Dedifferentiated amniotic fluid mesenchymal stem cell (primary cell): ENCODE data around the gene ITGA8.
A peak's percentile ranks its signal among the peaks of the same experiment; 100 is the strongest.
"Not testable (repeated sequence)": the region's sequence is repeated elsewhere in the genome, so short reads cannot be mapped to it uniquely, and the experiment has no call there.

ENCODE experiments used
- DNase-seq: peaks from one replicate; pipeline ENCODE4 v3.0.0-alpha.2; 2016; ENCODE audit errors: extremely low spot score

ITGA8 gene

DNA sequence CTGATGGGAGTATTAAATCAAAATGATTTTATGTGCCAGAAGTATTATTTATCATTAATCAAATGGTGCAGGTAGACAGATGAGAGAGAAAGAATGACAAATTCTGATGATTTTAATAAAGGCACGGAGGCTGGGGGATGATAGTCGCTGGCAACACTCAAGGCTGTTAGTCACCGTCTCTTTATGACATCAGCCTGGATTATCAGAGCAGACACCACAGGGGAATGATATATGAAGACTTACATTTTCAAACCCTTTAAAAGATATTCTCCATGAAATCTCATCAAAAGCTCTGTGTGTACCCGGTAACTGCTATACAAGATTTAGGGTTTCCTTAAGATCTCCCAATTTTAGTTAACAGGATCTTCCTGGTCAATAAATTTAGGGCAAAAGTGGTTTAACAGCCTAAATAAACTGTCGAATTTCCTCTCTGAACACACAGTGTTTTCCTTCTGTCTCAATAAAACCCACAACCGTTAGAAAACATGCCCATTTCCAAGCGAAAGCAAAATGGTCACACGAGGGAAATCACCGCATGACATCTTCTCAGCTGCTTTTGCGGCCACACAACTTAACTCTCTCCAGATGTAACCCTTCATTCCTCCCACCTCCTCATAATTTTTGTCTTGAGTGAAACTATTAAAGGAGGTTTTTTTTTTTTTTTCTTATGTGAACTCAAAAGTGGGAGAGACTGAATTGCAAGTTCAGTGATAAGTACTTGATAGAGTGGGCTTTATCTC is 215.5 kb downstream of the ITGA8 start:
- DNase-seq, result peak; percentile 39

DNA sequence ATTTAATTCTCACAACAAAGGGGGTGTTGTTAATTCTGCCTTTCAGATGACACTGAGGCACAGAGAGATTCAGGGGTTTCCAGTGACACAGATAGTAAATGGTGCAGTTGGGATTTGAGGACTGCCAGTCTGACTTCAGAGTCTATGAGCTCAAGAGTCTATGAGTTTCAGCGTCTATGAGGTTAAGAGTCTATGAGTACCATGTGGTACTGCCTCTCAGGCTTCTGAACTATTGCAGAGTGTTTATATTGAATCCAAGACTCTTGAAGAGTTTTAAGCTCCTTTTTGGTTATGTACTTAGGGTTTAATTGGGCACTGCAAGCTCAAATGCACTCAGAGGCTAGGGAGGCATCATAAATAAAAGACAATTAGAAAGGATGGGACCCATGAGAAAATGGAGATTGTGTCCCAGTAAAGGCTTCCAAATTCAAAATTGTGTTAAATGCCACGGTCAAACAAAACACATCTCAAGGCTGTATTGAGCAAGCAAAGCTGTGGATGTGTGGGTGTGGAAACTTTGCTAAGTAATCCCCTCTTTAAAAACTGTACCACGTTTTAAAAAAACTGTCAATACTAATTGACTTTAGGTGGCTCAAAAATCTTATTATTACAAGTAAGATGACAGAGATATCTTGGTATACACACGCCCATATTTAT is 224.7 kb downstream of the ITGA8 start:
- no peak for DNase-seq

DNA sequence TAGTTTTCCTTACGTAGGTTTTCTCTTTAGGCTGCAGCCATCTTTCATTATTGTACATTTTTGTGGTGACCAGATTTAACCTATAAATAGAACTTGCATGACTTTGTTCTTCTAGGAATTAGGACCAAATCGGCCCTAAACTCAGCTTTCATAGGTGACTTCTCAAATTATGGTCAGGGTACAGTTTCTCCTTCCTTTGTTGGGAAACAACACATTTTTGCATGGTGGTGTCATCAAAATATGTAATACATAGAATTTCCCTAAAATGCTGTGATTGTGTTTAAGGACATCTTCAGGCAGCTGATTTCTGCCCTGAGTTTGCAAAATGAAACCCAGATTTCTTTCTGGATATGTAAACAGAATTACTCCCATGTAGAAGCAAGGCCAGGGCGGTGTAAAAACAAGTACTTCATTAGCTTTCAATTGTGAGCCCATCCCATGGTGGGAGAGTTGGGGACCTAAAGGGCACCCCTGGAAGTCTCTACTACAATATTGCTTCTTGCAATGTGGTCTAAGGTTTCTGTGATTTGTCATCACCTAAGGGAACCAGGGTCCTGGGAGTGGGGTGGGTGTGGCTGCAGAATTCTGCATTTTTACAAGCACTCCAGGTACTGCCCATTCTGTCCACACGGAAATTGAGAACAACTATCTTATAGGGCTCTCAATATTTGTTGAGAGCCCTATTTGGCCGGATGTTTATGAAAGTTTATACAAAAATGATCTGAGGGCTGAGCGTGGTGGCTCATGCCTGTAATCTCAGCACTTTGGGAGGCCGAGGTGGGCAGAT is 227.7 kb downstream of the ITGA8 start:
- DNase-seq, result peak; percentile 47

DNA sequence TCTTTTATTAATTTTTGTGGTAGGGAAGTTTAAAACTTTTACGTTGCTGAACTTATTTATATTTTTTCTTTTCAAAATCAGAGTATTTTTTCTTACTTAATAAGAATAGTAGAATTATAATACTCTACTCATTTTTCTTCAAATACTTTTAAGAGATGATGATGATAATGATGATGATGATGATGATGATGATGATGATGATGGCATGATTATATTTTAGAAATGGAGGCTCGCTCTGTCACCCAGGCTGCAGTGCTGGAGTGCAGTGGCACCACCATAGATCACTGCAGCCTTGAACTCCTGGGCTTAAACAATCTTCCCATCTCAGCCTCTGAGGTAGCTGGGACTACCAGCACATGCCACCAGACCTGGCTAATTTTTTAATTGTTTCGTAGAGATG is 230.3 kb downstream of the ITGA8 start:
- no peak for DNase-seq

DNA sequence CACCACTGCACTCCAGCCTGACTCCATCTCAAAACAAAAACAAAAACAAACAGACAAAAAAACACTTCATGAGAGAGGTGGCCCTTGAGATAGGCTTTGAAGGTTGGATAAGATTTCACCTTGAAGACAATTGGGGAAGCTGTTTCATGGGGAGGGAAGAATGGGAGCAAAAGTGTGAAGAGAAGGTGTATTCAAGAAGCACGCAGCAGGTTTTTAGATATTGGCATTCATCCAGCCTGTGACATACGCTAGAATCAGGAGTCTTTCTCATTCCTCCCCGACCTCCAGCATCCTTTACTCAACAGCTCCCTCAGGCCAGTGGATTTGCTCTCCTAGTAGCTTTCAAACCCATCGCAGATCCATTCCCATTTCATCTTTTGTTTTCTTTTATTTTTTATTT is 232.3 kb downstream of the ITGA8 start:
- DNase-seq, result no peak

DNA sequence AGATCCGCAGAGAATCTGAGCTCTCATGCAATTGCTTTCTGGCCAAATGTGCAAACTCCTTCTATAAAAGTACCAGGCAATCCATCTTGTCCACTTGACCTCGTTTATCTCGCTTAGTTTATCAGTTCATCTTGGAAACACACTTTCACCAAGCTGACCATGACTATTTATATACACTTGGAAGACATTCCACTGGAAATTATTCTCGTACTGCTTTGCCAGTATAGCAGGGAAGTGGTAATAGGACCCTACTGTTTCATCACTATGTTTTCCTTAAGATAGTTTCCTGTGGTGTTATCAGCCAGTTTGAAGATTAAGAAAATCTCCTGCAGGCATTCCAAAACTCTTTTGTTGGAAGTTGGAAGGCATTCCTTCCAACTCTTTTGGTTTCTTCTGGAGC is 233.3 kb downstream of the ITGA8 start:
- DNase-seq, result peak; percentile 77

DNA sequence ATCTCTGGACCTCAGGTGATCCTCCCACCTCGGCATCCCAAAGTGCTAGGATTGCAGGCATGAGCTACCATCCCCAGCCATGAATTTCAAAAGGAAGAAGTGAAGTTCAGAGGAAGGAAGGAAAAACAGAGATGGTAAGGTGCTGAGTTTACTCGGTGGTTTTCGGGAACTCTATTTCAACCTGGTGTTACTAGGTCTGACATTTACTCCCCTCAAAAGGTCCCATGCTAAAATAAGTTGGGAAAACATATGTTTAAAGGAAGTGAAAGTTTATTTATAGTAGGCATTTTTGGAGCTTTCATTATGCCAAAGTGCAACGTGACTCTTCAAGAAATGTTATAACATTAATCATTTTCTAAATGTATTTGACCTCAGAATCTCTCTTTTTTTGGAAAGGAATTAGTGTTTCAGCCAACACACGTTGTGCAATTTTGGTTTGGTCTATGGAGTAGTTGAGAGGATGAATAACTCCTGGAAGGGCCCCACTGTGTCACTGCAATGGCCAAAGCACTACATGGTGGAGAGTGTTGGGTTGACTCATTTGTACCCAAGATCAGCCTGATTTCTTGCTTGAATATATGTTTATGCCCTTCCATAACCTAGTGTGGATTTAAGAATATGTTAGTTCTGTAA is 233.9 kb downstream of the ITGA8 start:
- DNase-seq, result peak; percentile 91

DNA sequence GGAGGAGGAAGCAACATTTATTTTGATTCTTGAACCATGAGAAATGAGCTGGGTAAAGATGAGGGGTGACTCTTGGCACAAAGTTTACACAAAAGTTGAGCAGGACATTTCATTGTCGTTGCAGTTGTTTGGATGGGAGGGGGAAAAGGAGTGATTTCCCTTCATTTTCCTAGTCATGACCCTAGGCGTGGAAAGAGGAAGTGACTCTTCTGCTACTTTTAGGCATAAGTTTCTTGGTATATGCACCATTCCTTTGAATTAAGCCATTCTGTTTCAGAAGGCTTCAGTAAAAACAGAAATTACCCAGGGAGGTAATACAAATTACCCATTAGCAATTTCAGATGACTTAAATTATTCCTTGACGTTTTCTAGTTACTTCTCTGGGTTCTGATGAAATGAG is 234.7 kb downstream of the ITGA8 start:
- DNase-seq, result no peak

DNA sequence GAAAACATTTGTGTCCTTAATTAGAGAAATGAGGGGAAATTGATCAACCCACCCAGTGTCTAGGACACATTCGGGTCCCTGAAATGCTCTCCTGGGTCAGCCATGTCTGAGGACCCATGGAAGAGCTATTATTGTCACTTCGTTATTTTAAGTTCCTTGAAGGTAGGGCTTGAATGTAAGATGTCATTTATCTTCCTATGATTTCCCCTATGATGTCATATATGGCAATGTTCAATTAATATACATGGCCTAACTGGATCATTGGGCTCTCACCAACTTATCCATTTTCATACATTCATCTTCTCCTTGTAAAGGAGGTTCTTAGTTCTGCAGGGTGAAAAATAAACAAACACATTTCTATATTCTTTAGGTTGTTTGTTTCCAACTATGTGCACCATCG is 235.6 kb downstream of the ITGA8 start:
- DNase-seq, result no peak

DNA sequence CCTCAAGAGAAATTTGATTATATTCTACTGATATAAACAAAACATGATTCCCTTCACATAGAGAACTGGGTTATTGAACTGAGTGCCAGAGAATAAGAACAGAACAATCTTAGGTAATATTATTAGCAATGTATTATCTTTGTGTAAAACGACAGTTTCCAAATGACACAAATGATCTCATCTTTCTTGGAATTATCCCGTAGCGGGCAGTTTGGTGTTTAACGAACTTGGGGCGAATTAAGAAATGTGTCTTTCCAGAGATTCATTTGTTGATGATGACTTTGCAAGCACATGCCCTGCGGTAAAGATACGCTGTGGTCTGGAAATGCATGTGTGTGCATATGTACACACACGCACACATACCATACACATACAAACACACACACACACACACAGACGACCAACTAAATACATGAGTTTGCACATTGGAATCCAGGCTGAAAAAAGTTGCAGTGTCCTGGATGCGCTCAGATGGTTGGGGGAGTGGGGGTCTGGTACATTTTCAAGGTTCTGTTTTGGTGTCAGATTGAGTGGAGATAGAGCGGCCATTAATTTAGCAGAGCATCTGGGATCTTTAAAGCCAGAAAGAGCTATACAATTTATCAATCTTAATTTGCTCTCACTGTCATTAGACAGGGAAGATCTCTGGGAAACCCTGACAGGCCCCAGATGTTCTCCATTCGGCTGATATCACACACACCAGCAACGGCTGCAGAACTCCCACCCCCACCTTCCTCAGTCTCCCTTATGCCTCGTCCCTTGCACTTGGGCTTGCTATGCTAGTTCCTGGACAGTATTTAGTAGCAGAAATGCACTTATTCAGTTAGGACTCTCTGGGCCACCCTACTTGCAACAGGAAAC is 236.3 kb downstream of the ITGA8 start:
- no peak for DNase-seq

DNA sequence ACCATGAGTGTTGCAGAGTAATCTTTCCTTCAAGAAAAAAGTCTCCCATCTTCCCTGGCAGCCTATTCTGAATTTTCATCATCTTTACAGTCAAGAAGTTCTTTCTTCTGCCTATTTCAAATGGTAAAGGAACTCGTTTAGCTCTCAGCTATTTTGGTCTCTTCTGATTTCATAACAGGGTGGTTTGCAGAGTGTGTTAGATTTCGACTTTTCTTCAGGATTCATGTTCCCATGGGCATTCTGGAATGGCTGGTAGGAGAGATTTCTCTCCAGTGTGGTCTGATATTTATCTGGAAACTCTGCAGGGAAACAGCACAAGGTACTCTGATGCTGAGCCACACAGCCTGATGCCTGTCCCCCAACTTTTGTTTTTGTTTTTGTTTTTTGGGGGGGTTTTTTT is 237.6 kb downstream of the ITGA8 start:
- DNase-seq, result peak; percentile 22

DNA sequence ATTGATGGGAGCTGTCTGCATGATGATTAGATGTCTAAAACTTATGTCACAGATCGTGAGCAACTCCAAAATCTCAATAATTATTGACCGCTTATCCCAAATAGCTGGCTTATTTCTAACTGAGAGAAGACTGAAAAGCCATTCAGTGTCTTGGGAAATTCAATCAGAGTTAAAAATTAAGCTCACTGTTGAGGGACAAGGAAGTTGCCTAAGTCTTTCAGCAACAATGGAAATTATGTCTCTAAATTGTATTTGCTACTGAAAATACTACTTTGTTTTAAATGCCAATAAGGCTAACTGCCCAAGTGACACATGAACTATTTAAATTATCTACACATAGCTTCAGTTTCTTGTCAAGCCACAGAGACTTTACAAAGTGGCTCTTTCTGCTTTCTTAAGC is 240.8 kb downstream of the ITGA8 start:
- no peak for DNase-seq

DNA sequence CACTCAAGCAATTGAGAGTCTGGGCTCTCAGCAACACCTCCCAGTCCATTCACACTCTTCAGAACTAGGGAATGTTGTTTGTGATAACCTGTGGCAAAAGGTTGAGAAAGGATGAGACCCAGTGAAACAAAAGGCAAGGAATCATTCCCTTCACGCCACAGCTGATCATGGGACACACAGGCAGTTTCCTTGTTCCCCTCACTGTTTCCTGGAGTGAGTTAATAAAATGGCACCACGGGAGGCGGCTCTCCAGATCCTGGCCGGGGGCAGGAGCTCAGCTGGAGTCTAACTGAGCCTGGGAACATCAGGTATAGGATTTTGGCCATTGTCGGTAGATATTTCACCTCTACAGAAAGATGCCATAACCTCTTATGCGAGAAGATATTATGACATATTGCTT is 241.3 kb downstream of the ITGA8 start:
- no peak for DNase-seq

DNA sequence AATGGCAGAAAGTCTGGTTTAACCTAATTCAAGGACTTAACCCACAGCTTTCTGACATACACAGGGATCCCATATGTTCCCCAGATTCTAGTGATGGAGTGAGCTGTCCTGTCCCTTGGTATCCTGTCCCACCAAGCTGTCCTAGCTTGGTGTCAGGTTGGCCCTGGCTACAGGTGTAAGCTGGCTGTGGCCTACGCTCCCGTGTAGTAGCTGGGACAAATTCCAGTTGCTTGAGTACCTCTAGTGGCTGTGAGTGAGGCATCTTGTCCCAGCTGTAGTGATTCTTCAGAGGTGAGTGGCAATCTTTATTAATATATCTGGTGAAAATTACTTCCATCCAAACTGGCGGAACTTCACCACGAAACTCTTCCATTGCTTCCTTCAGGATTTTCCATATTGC is 243.4 kb downstream of the ITGA8 start:
- DNase-seq, result no peak

DNA sequence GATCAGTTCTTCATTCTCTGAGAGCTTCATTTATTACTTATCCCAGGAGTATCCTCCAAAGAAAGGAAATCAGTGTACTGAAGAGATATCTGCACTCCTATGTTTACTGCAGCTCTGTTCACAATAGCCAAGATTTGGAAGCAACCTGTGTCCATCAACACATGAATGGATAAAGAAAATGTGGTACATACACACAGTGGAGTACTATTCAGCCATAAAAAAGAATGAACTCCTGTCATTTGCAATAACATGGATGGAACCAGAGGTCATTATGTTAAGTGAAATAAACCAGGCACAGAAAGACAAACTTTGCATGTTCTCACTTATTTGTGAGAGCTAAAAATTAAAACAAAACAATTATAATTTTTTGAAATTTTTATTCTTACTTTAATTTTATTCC is 244.3 kb downstream of the ITGA8 start:
- not testable (repeated sequence) for DNase-seq

DNA sequence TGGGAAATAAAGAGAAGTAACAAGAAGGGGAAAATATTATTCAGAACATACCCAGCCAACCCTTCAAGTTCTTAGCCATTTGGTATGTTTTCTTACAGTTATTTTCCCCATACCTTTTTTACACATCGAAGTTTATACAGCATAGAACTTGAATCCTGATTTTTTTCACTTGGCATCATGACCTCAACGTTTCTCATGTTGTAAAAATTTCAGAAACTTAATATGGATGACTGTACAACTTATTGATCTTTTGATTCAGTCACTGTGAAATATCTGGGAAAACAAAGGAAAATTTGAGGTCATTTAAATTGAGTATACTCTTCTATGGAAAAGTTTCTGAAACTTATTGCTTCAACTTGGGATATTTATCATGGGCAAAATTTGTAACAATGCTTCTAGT is 245.1 kb downstream of the ITGA8 start:
- peak; percentile 47 for DNase-seq

DNA sequence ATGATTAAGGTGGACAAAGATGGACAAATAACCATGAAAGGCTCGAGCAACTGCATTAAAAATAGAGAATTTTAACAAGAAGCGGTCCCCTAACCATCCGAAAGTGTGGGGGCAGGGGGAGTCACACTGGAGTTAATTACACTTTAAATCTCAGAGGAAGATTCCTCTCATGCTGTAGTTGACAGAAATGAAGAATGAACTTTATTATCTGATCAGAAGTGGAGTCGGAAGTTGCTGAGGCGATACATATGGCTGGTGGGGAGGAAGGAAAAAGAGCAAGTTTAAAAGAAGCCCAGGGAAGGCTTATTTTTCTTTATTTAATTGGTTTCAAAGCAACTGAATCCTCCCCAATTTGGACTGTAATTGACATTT is 246.3 kb downstream of the ITGA8 start:
- DNase-seq, result no peak

DNA sequence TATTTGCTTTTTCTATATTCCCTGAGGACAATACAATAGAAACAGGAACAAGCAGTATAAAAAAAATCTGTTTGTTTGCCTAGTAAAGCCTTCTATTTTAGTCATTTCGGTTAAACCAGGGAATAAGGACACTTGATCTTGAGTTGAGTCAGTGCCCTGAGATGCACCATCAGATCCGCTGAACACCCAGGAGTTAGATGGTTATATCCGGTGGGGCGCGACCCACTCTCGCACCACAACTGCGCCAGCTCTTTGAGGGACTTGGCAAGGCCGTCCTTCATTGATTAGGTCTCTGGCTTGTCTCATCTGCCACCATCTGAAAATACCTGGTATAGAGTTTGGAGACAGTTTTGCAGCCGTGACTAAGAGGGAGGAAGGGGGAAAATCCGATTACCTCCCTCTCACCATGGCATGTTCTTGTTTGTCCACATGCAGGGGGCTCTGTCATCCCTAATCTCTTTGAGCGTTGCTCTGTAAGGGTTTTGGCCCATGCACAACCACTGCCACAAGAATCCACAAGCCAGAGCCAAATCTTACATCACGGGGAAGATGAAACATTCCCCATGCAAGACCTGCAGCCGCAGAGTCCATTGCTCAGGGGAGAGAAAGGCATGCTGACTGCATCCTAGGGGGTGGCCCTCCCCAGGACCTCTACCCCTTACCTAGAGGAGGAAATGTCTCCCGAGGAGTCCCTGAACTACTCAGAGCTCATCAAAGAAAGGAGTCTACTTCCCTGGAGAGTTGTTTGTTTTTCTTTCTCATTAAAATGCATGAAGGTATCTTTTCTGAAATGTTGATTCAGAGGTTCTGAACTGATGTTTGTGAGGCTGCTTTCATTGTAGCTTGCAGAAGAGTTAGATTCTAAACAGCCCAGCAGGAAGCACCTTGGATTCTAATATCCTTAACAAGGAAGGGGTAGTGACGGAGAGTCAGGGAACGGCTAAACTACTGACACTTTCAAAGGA is 247.0 kb downstream of the ITGA8 start:
- peak; percentile 79 for DNase-seq

DNA sequence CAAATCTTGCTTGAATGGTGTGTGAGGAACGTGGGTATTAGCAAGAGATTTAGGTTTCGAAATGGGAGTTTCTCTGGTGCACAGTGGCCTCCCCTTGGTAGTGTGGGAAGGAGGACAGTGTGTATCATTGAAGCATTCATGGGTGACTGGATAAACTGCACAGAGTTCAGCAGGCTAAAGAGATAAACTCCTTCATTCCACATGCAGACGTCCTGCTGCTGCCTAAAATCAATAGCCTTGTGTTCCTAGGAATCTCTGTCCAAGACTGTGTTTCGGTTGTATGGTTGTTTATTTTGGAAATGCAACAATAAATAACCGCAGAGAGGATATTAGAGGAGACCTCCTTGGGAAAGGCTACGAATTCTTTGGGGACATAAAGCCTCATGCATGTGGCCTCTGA is 247.7 kb downstream of the ITGA8 start:
- DNase-seq, result no peak

DNA sequence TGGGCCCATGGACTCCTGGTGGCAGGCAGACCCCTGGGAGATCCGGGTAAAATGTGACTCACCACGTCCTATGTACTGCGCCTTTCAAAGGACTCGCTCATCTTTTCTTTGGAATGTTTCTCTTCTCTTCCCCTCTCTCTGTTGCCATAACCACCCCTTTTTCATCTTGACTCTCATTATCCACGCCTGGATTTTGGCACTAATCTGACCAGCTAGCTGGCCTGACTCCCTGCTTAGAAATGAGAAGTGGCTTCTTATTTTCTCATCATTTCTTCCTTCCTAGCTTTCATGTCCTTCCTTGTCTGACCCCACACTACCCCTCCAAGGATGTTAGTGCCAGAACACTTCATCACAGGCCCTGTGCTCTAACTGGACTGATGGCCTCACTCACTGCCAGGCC is 250.6 kb downstream of the ITGA8 start:
- DNase-seq, result no peak
